Measurements from ENCODE around the gene ARFGEF3.

GRCh38 chr6:138129190-138129589 lies 32.5 kb upstream of the ARFGEF3 start:
- TF ChIP-seq REST (IDR thresholded peaks at IDR 0.05; ENCODE audit: insufficient read depth in 1 of 2, low read depth in 2 of 2, low read length in 2 of 2) (no peak), POLR2AphosphoS5 (IDR thresholded peaks at IDR 0.05; ENCODE audit: low read depth, low read length) (no peak), SIN3A (IDR thresholded peaks at IDR 0.05; ENCODE audit: borderline replicate concordance, insufficient read depth, low read length) (no peak), TAF1 (IDR thresholded peaks at IDR 0.05; ENCODE audit: borderline replicate concordance, insufficient read depth, low read length) (no peak), FOXP2 (optimal IDR thresholded peaks at IDR 0.05; ENCODE audit: borderline replicate concordance, extremely low read depth, extremely low read length, insufficient read depth) (no peak)
